ENCODE data around the gene TAPBP. TPM values are rescaled to one million over a fixed set of nuclear protein-coding genes. Genes with fewer than 3 reads are reported as not detected.

The TAPBP gene
- total RNA-seq, 1 donor from 2014 or later = 59.9 TPM

DNA sequence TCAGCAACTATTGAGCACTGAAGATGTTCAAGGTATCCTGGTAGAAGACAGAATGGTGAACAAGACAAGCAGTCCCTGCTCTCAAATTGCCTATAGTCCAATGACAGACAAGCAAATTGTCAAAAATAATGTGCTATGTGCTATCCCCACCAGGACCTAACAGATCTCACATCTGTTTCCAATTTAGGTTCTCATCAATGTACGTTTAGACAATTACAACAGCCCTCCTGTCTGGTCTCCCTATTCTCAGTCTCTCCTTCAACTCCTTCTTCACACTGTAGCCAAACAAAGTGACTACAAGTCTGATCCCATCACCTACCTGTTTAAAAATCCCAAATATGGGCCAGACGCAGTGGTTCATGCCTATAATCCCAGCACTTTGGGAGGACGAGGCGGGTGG is 7.5 kb downstream of the TAPBP start:
- Histone ChIP-seq H3K27me3 (no peaks in the 10 kb centered on the region), H3K4me3 (no peak overlapping the region), H3K4me1 (peaks cover 6% of the 10 kb centered on the region), H3K27ac (no peak overlapping the region), H3K9me3 (no peaks in the 10 kb centered on the region), H3K36me3 (peaks cover 0 to 33% of the 10 kb centered on the region in 2 donors)
- TF ChIP-seq POLR2AphosphoS5 (IDR thresholded peaks at IDR 0.05; ENCODE audit: insufficient read depth in 1 of 2, low read depth in 1 of 2) = no peak
- TF ChIP-seq, protein P1, sequence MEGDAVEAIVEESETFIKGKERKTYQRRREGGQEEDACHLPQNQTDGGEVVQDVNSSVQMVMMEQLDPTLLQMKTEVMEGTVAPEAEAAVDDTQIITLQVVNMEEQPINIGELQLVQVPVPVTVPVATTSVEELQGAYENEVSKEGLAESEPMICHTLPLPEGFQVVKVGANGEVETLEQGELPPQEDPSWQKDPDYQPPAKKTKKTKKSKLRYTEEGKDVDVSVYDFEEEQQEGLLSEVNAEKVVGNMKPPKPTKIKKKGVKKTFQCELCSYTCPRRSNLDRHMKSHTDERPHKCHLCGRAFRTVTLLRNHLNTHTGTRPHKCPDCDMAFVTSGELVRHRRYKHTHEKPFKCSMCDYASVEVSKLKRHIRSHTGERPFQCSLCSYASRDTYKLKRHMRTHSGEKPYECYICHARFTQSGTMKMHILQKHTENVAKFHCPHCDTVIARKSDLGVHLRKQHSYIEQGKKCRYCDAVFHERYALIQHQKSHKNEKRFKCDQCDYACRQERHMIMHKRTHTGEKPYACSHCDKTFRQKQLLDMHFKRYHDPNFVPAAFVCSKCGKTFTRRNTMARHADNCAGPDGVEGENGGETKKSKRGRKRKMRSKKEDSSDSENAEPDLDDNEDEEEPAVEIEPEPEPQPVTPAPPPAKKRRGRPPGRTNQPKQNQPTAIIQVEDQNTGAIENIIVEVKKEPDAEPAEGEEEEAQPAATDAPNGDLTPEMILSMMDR (IDR thresholded peaks at IDR 0.05) = no peak
- TF ChIP-seq POLR2A (IDR thresholded peaks at IDR 0.05) = no peak
- no peak for DNase-seq (ENCODE audit: extremely low spot score in 2 of 2)
- intact Hi-C loops (cut with DNase I) = no loop called here

DNA sequence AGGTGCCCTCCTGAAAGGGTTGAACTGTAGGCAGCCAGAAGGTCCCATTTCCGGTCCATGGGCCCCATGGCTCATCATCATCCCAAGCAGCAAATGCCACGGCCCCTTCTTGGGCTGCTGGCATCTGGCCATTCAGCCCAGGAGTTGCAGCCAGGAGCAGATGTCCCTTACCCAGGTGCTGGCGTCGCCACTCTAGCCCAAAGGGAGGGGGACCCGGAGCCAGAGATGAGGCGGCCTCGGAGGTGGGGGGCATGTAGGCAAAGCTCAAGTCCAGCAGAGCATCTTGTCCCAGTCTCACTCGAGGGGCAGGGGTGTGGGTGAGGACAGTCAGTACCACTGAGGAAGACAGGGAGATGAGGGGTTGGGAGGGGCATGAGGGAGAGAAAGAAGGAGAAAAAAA is 8.8 kb downstream of the TAPBP start:
- Histone ChIP-seq H3K36me3 (peaks cover 0 to 33% of the 10 kb centered on the region in 2 donors), H3K27me3 (no peaks in the 10 kb centered on the region), H3K4me1 (peaks cover 8% of the 10 kb centered on the region), H3K27ac (no peak overlapping the region), H3K9me3 (no peaks in the 10 kb centered on the region), H3K4me3 (no peak overlapping the region)
- TF ChIP-seq POLR2AphosphoS5 (IDR thresholded peaks at IDR 0.05; ENCODE audit: insufficient read depth in 1 of 2, low read depth in 1 of 2) (no peak), POLR2A (IDR thresholded peaks at IDR 0.05) (no peak)
- TF ChIP-seq, protein P1 (IDR thresholded peaks at IDR 0.05) = no peak
- intact Hi-C loops (cut with DNase I) = no loop called here
- DNase-seq (ENCODE audit: extremely low spot score in 2 of 2) = no peak

DNA sequence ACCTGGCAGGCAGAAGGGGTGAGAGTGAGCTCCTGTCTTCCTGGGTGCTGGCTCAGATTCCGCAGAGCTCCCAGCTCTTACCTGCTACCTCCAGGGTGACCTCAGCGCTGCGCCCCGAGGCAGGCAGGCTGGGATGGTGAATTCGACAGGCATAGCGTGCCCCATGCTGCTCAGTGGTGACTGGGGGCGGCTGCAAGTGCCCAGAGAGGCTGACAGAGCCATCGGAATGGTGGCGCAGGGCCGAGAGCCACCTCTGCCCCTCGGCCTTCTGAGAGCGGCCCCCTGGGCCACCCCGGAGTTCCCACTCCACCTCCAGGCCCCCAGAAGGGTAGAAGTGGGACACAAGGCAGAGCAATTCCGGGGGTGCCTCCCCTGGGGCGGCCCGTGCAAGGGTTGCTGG is 9.7 kb downstream of the TAPBP start:
- TF ChIP-seq, protein P1 (IDR thresholded peaks at IDR 0.05) = no peak
- no peak for TF ChIP-seq POLR2A (IDR thresholded peaks at IDR 0.05)
- no peak for TF ChIP-seq POLR2AphosphoS5 (IDR thresholded peaks at IDR 0.05; ENCODE audit: insufficient read depth in 1 of 2, low read depth in 1 of 2)
- intact Hi-C loops (cut with DNase I) = no loop called here
- Histone ChIP-seq H3K27me3 (no peaks in the 10 kb centered on the region), H3K27ac (no peak overlapping the region), H3K36me3 (peaks cover 0 to 33% of the 10 kb centered on the region in 2 donors), H3K9me3 (no peaks in the 10 kb centered on the region), H3K4me3 (no peak overlapping the region), H3K4me1 (peaks cover 12% of the 10 kb centered on the region)
- DNase-seq (ENCODE audit: extremely low spot score in 2 of 2) = no peak

DNA sequence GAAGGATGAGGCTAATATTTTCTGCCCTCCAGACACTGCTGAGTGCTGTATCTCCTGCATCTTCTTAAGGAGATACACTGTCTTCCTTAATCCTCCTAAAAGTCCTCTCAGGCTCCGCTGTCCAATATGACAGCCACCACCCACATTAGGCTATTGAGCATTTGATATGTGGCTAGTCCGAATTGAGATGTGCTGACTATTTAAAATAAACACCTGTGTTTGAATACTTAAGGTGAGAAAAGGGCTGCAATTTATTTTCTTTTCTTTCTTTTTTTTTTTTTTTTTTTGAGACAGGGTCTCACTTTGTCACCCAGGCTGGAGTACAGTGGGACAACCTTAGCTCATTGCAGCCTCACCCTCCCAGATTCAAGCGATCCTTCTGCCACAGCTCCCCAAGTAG is 12.0 kb downstream of the TAPBP start:
- Histone ChIP-seq H3K27ac (no peak overlapping the region), H3K36me3 (peaks cover 0 to 33% of the 10 kb centered on the region in 2 donors), H3K4me3 (no peak overlapping the region), H3K9me3 (no peaks in the 10 kb centered on the region), H3K27me3 (no peaks in the 10 kb centered on the region), H3K4me1 (peaks cover 20% of the 10 kb centered on the region)
- no peak for DNase-seq (ENCODE audit: extremely low spot score in 2 of 2)
- TF ChIP-seq, protein P1 (IDR thresholded peaks at IDR 0.05) = no peak
- no peak for TF ChIP-seq POLR2AphosphoS5 (IDR thresholded peaks at IDR 0.05; ENCODE audit: insufficient read depth in 1 of 2, low read depth in 1 of 2)
- no peak for TF ChIP-seq POLR2A (IDR thresholded peaks at IDR 0.05)
- intact Hi-C loops (cut with DNase I) = no loop called here

DNA sequence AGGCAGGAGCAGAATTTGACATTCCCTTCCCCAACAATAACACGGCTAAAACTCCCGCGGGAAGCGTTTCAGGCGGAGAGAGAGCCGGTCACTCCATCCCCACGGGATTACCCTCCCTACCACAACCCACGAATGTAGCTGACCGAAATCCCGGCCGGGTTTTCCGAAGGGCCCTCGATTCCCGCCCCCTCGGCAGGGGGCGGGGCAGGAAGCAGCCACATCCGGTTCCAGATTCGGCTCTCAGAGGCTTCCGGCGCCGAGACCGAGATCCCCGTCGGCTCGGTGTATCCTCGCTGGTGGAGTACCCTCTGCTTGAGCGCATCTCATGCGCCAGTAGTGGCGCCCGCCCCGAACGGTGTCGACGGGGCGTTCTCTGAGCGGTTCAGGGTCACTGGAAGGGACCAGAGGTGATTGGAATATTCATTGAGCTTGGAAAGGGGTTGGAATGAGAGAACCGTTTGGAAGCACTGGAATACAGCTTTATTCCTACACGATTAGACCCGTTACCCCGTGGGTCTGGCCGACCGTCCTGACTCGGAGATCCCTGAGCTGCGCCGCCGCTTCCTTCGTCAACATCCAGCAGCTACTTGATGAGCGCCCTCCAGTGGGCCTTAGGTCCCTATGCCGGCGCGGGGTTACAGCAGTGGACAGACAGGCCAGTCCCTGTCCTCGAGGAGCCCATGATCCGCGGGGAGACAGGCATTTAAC is 14.5 kb downstream of the TAPBP start:
- H3K27ac ChIP-seq = peak overlapping the region; percentile 98
- peak overlapping the region; percentile 75 to 76 for H3K4me3 ChIP-seq
- H3K4me1 ChIP-seq = peaks cover 28% of the 10 kb centered on the region
- peak in 1 of 2 donors; percentile 92 for DNase-seq (ENCODE audit: extremely low spot score in 2 of 2)
- H3K9me3 ChIP-seq = no peaks in the 10 kb centered on the region
- TF ChIP-seq, protein P1 (IDR thresholded peaks at IDR 0.05) = peak in 2 of 3 experiments; percentile 54 to 67
- TF ChIP-seq POLR2A (IDR thresholded peaks at IDR 0.05) (peak in 1 of 2 donors; percentile 56), POLR2AphosphoS5 (IDR thresholded peaks at IDR 0.05; ENCODE audit: insufficient read depth in 1 of 2, low read depth in 1 of 2) (peak; percentile 94 to 96)
- no peaks in the 10 kb centered on the region for H3K27me3 ChIP-seq
- intact Hi-C loops (cut with DNase I) = no loop called here
- peaks cover 0 to 39% of the 10 kb centered on the region in 2 donors for H3K36me3 ChIP-seq

All from vagina (tissue), 2 donors.